Sigmoid colon (tissue), 7 donors: Measurements from ENCODE around the gene VSIG10L. TPM values are rescaled to one million over a fixed set of nuclear protein-coding genes. Genes with fewer than 3 reads are reported as not detected.

Source experiments
- DNase-seq: peaks from one replicate; pipeline ENCODE4 v3.0.0-alpha.2; 2019
- H3K27ac ChIP-seq, 4 donors: fragments of 200-600 bp; sonication (generic); one replicate each; pipeline ENCODE4 v1.5.1; 2016 to 2019; ENCODE audit warnings: mild to moderate bottlenecking in 1 of 4
- H3K27me3 ChIP-seq, 3 donors: fragments of 200-600 bp; sonication (generic); one replicate each; pipeline ENCODE4 v1.5.1; 2019; ENCODE audit warnings: mild to moderate bottlenecking in 1 of 3
- H3K36me3 ChIP-seq, 4 donors: fragments of 200-600 bp; sonication (generic); one replicate each; pipeline ENCODE4 v1.5.1; 2016 to 2019
- H3K4me1 ChIP-seq, 4 donors: fragments of 200-600 bp; sonication (generic); one replicate each; pipeline ENCODE4 v1.5.1; 2017 to 2019
- H3K4me3 ChIP-seq, 4 donors: fragments of 200-600 bp; sonication (generic); one replicate each; pipeline ENCODE4 v1.5.1; 2017 to 2019; ENCODE audit warnings: mild to moderate bottlenecking in 2 of 4, moderate library complexity in 1 of 4
- H3K9me3 ChIP-seq, 4 donors: fragments of 200-600 bp in 3 of 4; sonication (generic) in 3 of 4; one replicate each; pipeline versions ENCODE4 v1.5.1 to v1.6.1; 2013 to 2019
- EP300 ChIP-seq, 4 donors: sonication (generic); formaldehyde crosslinking; IDR thresholded peaks; one replicate each; pipeline ENCODE4 v1.6.1; 2017; ENCODE audit warnings: antibody characterized with exemption in 4 of 4
- POLR2A ChIP-seq, 2 donors: fragments of 450-650 bp; IDR thresholded peaks; one replicate each; pipeline ENCODE4 v1.6.1; 2016; ENCODE audit warnings: antibody characterized with exemption in 2 of 2, mild to moderate bottlenecking in 2 of 2, moderate library complexity in 2 of 2
- POLR2AphosphoS5 ChIP-seq, 4 donors: sonication (generic); formaldehyde crosslinking; IDR thresholded peaks; one replicate each; pipeline ENCODE4 v1.6.1; 2017; ENCODE audit warnings: antibody characterized with exemption in 4 of 4
- WGBS, 2 donors: extraction: QIAGEN DNeasy Blood & Tissue Kit; methylation state at CpG; one replicate each; pipeline ENCODE4 v1.1.7; 2013; 5-methylcytosine and 5-hydroxymethylcytosine counted together
- intact Hi-C: fragments of 100-400 bp; cut with DNase I; formaldehyde crosslinking; loops from one replicate; pipeline ENCODE4 v1.15.1; 2023
- polyA plus RNA-seq, 3 donors: library from polyadenylated mRNA; stranded (reverse); fragments of 200-250 nt; gene quantifications; one replicate each; pipeline ENCODE4 v1.2.3, GENCODE V29; 2013
- total RNA-seq, 4 donors: library from RNA; depleted of rRNA; stranded (reverse); fragments of >200 nt; gene quantifications; one replicate each; pipeline ENCODE4 v1.1.0, GENCODE V29; 2016
- TF ChIP-seq, protein P1 (sequence below), 4 experiments: fragments of 450-650 bp in 3 of 4; fragments of 200-600 bp in 1 of 4; IDR thresholded peaks; one replicate each; pipeline ENCODE4 v1.5.1; 2016 to 2019; ENCODE audit warnings: antibody characterized with exemption in 4 of 4, mild to moderate bottlenecking in 3 of 4, moderate library complexity in 2 of 4
- donor health status: healthy with polysubstance abuse.
- donor health status: Bipolar disorder and iron deficiency.
- donor health status: healthy.

Gene VSIG10L
- total and polyA plus RNA-seq, 7 donors: 0.55 to 2.1 (median 1.2) TPM

DNA sequence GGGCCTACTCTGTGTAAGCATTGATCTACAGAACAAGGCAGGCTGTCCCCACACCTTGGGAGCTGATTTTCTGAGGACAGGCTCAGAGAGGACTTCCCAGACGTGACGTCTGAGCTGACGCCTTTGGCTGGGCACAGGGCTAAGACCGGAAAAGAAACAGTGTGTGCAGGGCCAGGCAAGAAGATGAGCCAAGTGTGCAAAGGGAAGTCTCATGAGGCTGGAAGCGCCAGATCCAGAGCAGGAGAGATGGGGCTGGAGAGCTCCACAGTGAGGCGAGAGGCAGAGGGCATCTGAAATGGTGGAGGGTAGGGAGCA lies 17.8 kb downstream of the VSIG10L start:
- H3K27me3 ChIP-seq: peaks cover 23 to 57% (median 35%) of the 10 kb centered on the region in 3 donors
- WGBS, 2 donors: 72 to 83% methylated on average over 6 of the region's 6 CpGs
- DNase-seq: no peak
- TF ChIP-seq EP300 (IDR thresholded peaks at IDR 0.05) (no peak), POLR2AphosphoS5 (IDR thresholded peaks at IDR 0.05) (no peak), POLR2A (IDR thresholded peaks at IDR 0.05) (no peak)
- TF ChIP-seq, protein P1, sequence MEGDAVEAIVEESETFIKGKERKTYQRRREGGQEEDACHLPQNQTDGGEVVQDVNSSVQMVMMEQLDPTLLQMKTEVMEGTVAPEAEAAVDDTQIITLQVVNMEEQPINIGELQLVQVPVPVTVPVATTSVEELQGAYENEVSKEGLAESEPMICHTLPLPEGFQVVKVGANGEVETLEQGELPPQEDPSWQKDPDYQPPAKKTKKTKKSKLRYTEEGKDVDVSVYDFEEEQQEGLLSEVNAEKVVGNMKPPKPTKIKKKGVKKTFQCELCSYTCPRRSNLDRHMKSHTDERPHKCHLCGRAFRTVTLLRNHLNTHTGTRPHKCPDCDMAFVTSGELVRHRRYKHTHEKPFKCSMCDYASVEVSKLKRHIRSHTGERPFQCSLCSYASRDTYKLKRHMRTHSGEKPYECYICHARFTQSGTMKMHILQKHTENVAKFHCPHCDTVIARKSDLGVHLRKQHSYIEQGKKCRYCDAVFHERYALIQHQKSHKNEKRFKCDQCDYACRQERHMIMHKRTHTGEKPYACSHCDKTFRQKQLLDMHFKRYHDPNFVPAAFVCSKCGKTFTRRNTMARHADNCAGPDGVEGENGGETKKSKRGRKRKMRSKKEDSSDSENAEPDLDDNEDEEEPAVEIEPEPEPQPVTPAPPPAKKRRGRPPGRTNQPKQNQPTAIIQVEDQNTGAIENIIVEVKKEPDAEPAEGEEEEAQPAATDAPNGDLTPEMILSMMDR (IDR thresholded peaks at IDR 0.05): no peak
- H3K27ac ChIP-seq: no peak overlapping the region
- H3K4me3 ChIP-seq: no peak overlapping the region
- intact Hi-C loops: no loop called here
- no peaks in the 10 kb centered on the region for H3K9me3 ChIP-seq
- no peaks in the 10 kb centered on the region for H3K36me3 ChIP-seq
- H3K4me1 ChIP-seq: peaks cover 0 to 14% (median 4%) of the 10 kb centered on the region in 4 donors

DNA sequence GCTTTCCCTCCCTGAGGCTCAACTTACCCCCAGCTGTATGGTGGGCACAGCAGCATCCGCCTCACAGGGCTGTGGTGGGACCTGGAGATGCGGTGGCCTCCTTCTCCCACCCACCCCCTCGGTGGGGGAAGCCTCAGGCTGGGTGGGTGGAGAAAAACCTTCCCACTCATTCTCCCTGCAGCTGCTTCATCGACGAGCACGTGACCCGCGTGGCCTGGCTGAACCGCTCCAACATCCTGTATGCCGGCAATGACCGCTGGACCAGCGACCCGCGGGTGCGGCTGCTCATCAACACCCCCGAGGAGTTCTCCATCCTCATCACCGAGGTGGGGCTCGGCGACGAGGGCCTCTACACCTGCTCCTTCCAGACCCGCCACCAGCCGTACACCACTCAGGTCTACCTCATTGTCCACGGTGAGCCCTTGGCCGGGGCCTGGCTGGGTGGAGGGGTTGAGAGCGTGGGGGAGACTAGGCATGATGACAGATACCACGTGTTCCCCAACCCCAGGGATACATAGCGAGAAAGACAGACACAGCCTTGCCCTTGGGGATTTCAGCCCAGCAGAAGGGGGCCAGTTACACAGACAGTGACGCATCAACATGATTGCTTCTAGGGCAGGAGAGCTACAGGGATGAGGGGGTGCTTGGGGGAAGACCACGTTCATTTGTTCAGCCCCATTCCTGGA lies 18.3 kb downstream of the VSIG10L start:
- peaks cover 0 to 14% (median 4%) of the 10 kb centered on the region in 4 donors for H3K4me1 ChIP-seq
- 80 to 83% methylated on average over 29 of the region's 29 CpGs for WGBS, 2 donors
- peaks cover 18 to 56% (median 30%) of the 10 kb centered on the region in 3 donors for H3K27me3 ChIP-seq
- H3K27ac ChIP-seq: no peak overlapping the region
- intact Hi-C loops: no loop called here
- no peaks in the 10 kb centered on the region for H3K9me3 ChIP-seq
- no peak for DNase-seq
- no peaks in the 10 kb centered on the region for H3K36me3 ChIP-seq
- TF ChIP-seq POLR2AphosphoS5 (IDR thresholded peaks at IDR 0.05): no peak
- no peak for TF ChIP-seq POLR2A (IDR thresholded peaks at IDR 0.05)
- TF ChIP-seq, protein P1 (IDR thresholded peaks at IDR 0.05): no peak
- no peak for TF ChIP-seq EP300 (IDR thresholded peaks at IDR 0.05)
- H3K4me3 ChIP-seq: no peak overlapping the region

DNA sequence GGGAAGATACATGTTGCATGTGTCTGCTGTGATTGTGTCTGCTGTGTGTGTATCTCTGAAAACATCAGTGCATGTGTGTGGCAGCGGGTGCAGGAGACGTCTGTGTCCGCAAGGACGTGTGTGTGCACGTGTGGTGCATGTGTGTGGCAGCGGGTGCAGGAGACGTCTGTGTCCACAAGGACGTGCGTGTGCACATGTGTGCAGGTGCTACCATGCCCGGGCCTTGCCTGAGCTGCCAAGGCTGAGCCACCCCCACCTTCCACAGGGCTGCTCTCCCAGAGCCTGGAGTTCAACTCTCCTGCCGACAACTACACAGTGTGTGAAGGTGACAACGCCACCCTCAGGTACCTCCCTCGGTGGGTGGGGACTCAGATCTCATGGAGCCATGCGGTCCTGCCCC lies 20.1 kb downstream of the VSIG10L start:
- 62 to 78% methylated on average over 14 of the region's 14 CpGs for WGBS, 2 donors
- Histone ChIP-seq H3K4me3 (no peak overlapping the region), H3K4me1 (peaks cover 0 to 1% (median 0%) of the 10 kb centered on the region in 4 donors), H3K36me3 (no peaks in the 10 kb centered on the region), H3K27me3 (peaks cover 6 to 48% (median 13%) of the 10 kb centered on the region in 3 donors), H3K27ac (no peak overlapping the region), H3K9me3 (no peaks in the 10 kb centered on the region)
- DNase-seq: no peak
- intact Hi-C loops: no loop called here
- TF ChIP-seq POLR2A (IDR thresholded peaks at IDR 0.05) (no peak), POLR2AphosphoS5 (IDR thresholded peaks at IDR 0.05) (no peak), EP300 (IDR thresholded peaks at IDR 0.05) (no peak)
- TF ChIP-seq, protein P1 (IDR thresholded peaks at IDR 0.05): no peak

DNA sequence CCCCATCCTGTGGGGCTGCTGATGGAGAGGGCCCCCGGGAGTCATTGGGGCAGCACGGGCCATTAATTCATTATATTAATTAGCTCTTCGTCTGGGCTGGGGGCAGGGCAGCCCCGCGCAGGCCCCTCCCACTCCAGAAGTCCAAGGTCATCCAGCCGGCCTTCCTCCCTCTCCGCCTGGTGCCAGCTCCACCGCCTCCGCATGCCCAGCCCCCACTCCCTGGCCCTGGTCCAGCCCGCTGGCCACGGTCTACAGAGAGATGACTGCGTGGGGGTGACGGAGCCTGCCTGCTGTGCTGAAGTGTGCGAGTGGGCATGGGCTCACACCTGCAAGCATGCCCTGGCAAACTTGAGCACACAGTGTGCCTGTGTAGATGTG lies 21.7 kb downstream of the VSIG10L start:
- Histone ChIP-seq H3K27me3 (peaks cover 0 to 46% (median 0%) of the 10 kb centered on the region in 3 donors), H3K36me3 (no peaks in the 10 kb centered on the region), H3K4me3 (no peak overlapping the region), H3K27ac (no peak overlapping the region), H3K9me3 (no peaks in the 10 kb centered on the region), H3K4me1 (no peaks in the 10 kb centered on the region)
- intact Hi-C loops: no loop called here
- WGBS, 2 donors: 19 to 42% methylated on average over 14 of the region's 14 CpGs
- TF ChIP-seq, protein P1 (IDR thresholded peaks at IDR 0.05): no peak
- TF ChIP-seq EP300 (IDR thresholded peaks at IDR 0.05) (no peak), POLR2A (IDR thresholded peaks at IDR 0.05) (no peak), POLR2AphosphoS5 (IDR thresholded peaks at IDR 0.05) (no peak)
- DNase-seq: no peak
